Prostate gland (tissue), 2 donors: ENCODE measurements around the gene GLYATL3. TPM values are rescaled to one million over a fixed set of nuclear protein-coding genes. Genes with fewer than 3 reads are reported as not detected.

Experiments
- DNase-seq: peaks from one replicate; pipeline ENCODE4 v3.0.0-alpha.2; 2019; ENCODE audit warnings: low spot score
- H3K27ac ChIP-seq, 2 donors: fragments of 200-600 bp; sonication (generic); 2 replicates each; pipeline ENCODE4 v1.5.1; 2017 to 2019
- H3K27me3 ChIP-seq: fragments of 200-600 bp; sonication (generic); replicated peaks from 2 replicates; pipeline ENCODE4 v1.5.1; 2019; ENCODE audit not compliant: insufficient read depth
- H3K36me3 ChIP-seq, 2 donors: fragments of 200-600 bp; sonication (generic); 1 replicate in 1 of 2; 2 replicates in 1 of 2; pipeline versions ENCODE4 v1.5.1 to v1.8.1; 2017 to 2019
- H3K4me1 ChIP-seq: fragments of 200-600 bp; sonication (generic); replicated peaks from 2 replicates; pipeline ENCODE4 v1.5.1; 2019
- H3K4me3 ChIP-seq, 2 donors: fragments of 200-600 bp; sonication (generic); 2 replicates each; pipeline ENCODE4 v1.5.1; 2017 to 2019
- H3K9me3 ChIP-seq: fragments of 200-600 bp; sonication (generic); 2 replicates; pipeline ENCODE4 v1.5.1; 2017
- CTCF ChIP-seq, 4 experiments: fragments of 200-600 bp in 2 of 4; fragments of 450-650 bp in 2 of 4; sonication (generic) in 2 of 4; IDR thresholded peaks; 1 replicate in 3 of 4; 2 replicates in 1 of 4; pipeline ENCODE4 v1.5.1; 2016 to 2019; ENCODE audit warnings: antibody characterized with exemption in 4 of 4, mild to moderate bottlenecking in 2 of 4, moderate library complexity in 2 of 4
- POLR2A ChIP-seq: fragments of 450-650 bp; IDR thresholded peaks from one replicate; pipeline ENCODE4 v1.6.1; 2016; ENCODE audit warnings: antibody characterized with exemption, mild to moderate bottlenecking
- POLR2AphosphoS5 ChIP-seq: sonication (generic); formaldehyde crosslinking; IDR thresholded peaks from one replicate; pipeline ENCODE4 v1.6.1; 2017; ENCODE audit warnings: antibody characterized with exemption
- WGBS: methylation state at CpG from one replicate; pipeline ENCODE4 v1.1.5; 2018; 5-methylcytosine and 5-hydroxymethylcytosine counted together
- intact Hi-C: fragments of 100-400 bp; cut with DNase I; formaldehyde crosslinking; loops from one replicate; pipeline ENCODE4 v1.14.2; 2022
- total RNA-seq, 2 donors: library from RNA; depleted of rRNA; stranded (reverse); fragments of >200 nt; gene quantifications; one replicate each; pipeline ENCODE4 v1.1.0, GENCODE V29; 2016

Gene GLYATL3
- total RNA-seq, 2 donors from 2014 or later = not detected

GRCh38 chr6:49570474-49571079, 70.9 kb downstream of the GLYATL3 start:
- H3K9me3 ChIP-seq = no peaks in the 10 kb centered on the region
- H3K36me3 ChIP-seq = no peaks in the 10 kb centered on the region
- whole genome bisulfite sequencing = 68% methylated on average over 6 of the region's 6 CpGs
- H3K27me3 ChIP-seq = no peaks in the 10 kb centered on the region
- H3K27ac ChIP-seq = no peak overlapping the region
- intact Hi-C loops = no loop called here
- no peak overlapping the region for H3K4me3 ChIP-seq
- TF ChIP-seq CTCF (IDR thresholded peaks at IDR 0.05) = no peak
- TF ChIP-seq POLR2AphosphoS5 = no peak
- TF ChIP-seq POLR2A = no peak
- H3K4me1 ChIP-seq = no peaks in the 10 kb centered on the region
- no peak for DNase-seq

GRCh38 chr6:49576618-49577017, 76.9 kb downstream of the GLYATL3 start:
- DNase-seq = no peak
- H3K27me3 ChIP-seq = no peaks in the 10 kb centered on the region
- H3K36me3 ChIP-seq = no peaks in the 10 kb centered on the region
- WGBS = 67% methylated on average over 1 of the region's 1 CpG
- H3K9me3 ChIP-seq = no peaks in the 10 kb centered on the region
- no peak overlapping the region for H3K4me3 ChIP-seq
- intact Hi-C loops = no loop called here
- TF ChIP-seq POLR2AphosphoS5 (no peak), CTCF (IDR thresholded peaks at IDR 0.05) (no peak), POLR2A (no peak)
- H3K4me1 ChIP-seq = no peaks in the 10 kb centered on the region
- H3K27ac ChIP-seq = no peak overlapping the region

Other genes with a start within 250 kb of the GLYATL3 start
- gene MMUT, start 36.7 kb upstream of the GLYATL3 start, total RNA-seq = 10 to 100 TPM; 13.7 to 23.9 TPM
- gene CENPQ, start 36.6 kb upstream of the GLYATL3 start, total RNA-seq = 1 to 10 TPM; 3.5 to 3.8 TPM
- 10 to 100 TPM in 1 of 2 donors, 1 to 10 TPM in 1; 2.2 to 37.8 TPM for gene C6orf141, start 50.7 kb downstream of the GLYATL3 start, total RNA-seq
- gene RHAG, start 136.9 kb downstream of the GLYATL3 start, total RNA-seq = not detected
- gene CRISP2, start 213.6 kb downstream of the GLYATL3 start, total RNA-seq = 10 to 100 TPM in 1 of 2 donors, under 1 TPM in 1; 0.14 to 22.7 TPM
- gene CRISP3, start 244.5 kb downstream of the GLYATL3 start, total RNA-seq = under 1 TPM; 0.28 to 0.55 TPM